ENCODE results near the gene SELE.
A peak's percentile ranks its signal among the peaks of the same experiment; 100 is the strongest.
"Not testable (repeated sequence)": the region's sequence is repeated elsewhere in the genome, so short reads cannot be mapped to it uniquely, and the experiment has no call there.

The SELE gene

GRCh38 chr1:169722779-169723178 lies 11.1 kb downstream of the SELE start:
- DNase-seq (ENCODE audit: low spot score) = no peak

GRCh38 chr1:169715100-169715499 lies 18.8 kb downstream of the SELE start:
- DNase-seq (ENCODE audit: low spot score) = not testable (repeated sequence)

- not testable (repeated sequence) for DNase-seq (ENCODE audit: low spot score)
Observed at GRCh38 chr1:169713090-169713489, 20.8 kb downstream of the SELE start.

GRCh38 chr1:169712309-169712631 lies 21.6 kb downstream of the SELE start:
- DNase-seq (ENCODE audit: low spot score) = no peak

- DNase-seq (ENCODE audit: low spot score) = peak; percentile 66
Observed at GRCh38 chr1:169711469-169712308, 22.2 kb downstream of the SELE start, which contains the start of gene SELL. TSS of gene SELL (minus strand) at chr1:169711620. CDS start at chr1:169711498, 122 bp downstream.

- DNase-seq (ENCODE audit: low spot score) = no peak
Observed at GRCh38 chr1:169708647-169709046, 25.2 kb downstream of the SELE start.

GRCh38 chr1:169707912-169708604 lies 25.8 kb downstream of the SELE start:
- no peak for DNase-seq (ENCODE audit: low spot score)

GRCh38 chr1:169704797-169705196 lies 29.1 kb downstream of the SELE start:
- no peak for DNase-seq (ENCODE audit: low spot score)

- DNase-seq (ENCODE audit: low spot score) = no peak
Observed at GRCh38 chr1:169701261-169702005, 32.4 kb downstream of the SELE start.

GRCh38 chr1:169699707-169700106 lies 34.2 kb downstream of the SELE start:
- DNase-seq (ENCODE audit: low spot score) = no peak

- no peak for DNase-seq (ENCODE audit: low spot score)
Observed at GRCh38 chr1:169698976-169699375, 34.9 kb downstream of the SELE start.

- DNase-seq (ENCODE audit: low spot score) = no peak
Observed at GRCh38 chr1:169697755-169698154, 36.1 kb downstream of the SELE start.

- no peak for DNase-seq (ENCODE audit: low spot score)
Observed at GRCh38 chr1:169696273-169697100, 37.4 kb downstream of the SELE start.

- no peak for DNase-seq (ENCODE audit: low spot score)
Observed at GRCh38 chr1:169694304-169695075, 39.4 kb downstream of the SELE start.

GRCh38 chr1:169692756-169693460 lies 41.0 kb downstream of the SELE start:
- no peak for DNase-seq (ENCODE audit: low spot score)

- DNase-seq (ENCODE audit: low spot score) = no peak
Observed at GRCh38 chr1:169690489-169690888, 43.4 kb downstream of the SELE start.

GRCh38 chr1:169689395-169689794 lies 44.5 kb downstream of the SELE start:
- DNase-seq (ENCODE audit: low spot score) = no peak

- DNase-seq (ENCODE audit: low spot score) = not testable (repeated sequence)
Observed at GRCh38 chr1:169688377-169688776, 45.5 kb downstream of the SELE start.

- no peak for DNase-seq (ENCODE audit: low spot score)
Observed at GRCh38 chr1:169683661-169684060, 50.2 kb downstream of the SELE start.

GRCh38 chr1:169683168-169683567 lies 50.7 kb downstream of the SELE start:
- not testable (repeated sequence) for DNase-seq (ENCODE audit: low spot score)
